Urinary bladder (tissue), 4 donors: Measurements from ENCODE around the gene OR10A4. TPM values are rescaled to one million over a fixed set of nuclear protein-coding genes. Genes with fewer than 3 reads are reported as not detected.
"Not testable (repeated sequence)": the region's sequence is repeated elsewhere in the genome, so short reads cannot be mapped to it uniquely, and the experiment has no call there.

ENCODE experiments used
- DNase-seq: peaks from one replicate; pipeline ENCODE4 v3.0.0-alpha.2; 2015; ENCODE audit errors: extremely low spot score
- H3K27ac ChIP-seq: one replicate; pipeline ENCODE4 v1.5.1; 2013; ENCODE audit warnings: low read depth, mild to moderate bottlenecking, moderate library complexity
- H3K36me3 ChIP-seq: one replicate; pipeline ENCODE4 v1.6.1; 2013; ENCODE audit warnings: mild to moderate bottlenecking, moderate library complexity; ENCODE audit not compliant: insufficient read depth
- H3K4me1 ChIP-seq: one replicate; pipeline ENCODE4 v1.6.1; 2013; ENCODE audit warnings: mild to moderate bottlenecking, moderate library complexity; ENCODE audit not compliant: insufficient read depth
- H3K4me3 ChIP-seq: one replicate; pipeline ENCODE4 v1.5.1; 2013; ENCODE audit warnings: low read depth, low read length
- WGBS: extraction: QIAGEN DNeasy Blood & Tissue Kit; methylation state at CpG from one replicate; pipeline ENCODE4 v1.1.7; 2013; 5-methylcytosine and 5-hydroxymethylcytosine counted together
- polyA plus RNA-seq: library from polyadenylated mRNA; stranded (reverse); fragments of 200-250 nt; gene quantifications from one replicate; pipeline ENCODE4 v1.2.3, GENCODE V29; 2013
- total RNA-seq: library from RNA; depleted of rRNA; stranded (reverse); fragments of >200 nt; gene quantifications from one replicate; pipeline ENCODE4 v1.2.3, GENCODE V29; 2014
- donor health status: healthy with polysubstance abuse.
- donor health status: healthy.

OR10A4 gene
- total and polyA plus RNA-seq, 2 donors: not detected

GRCh38 chr11:6875761-6876160 is 664 bp upstream of the OR10A4 start:
- Histone ChIP-seq H3K4me3 (no peak overlapping the region), H3K27ac (no peak overlapping the region), H3K36me3 (no peaks in the 10 kb centered on the region), H3K4me1 (no peaks in the 10 kb centered on the region)
- DNase-seq: no peak
- 82% methylated on average over 2 of the region's 2 CpGs for WGBS

GRCh38 chr11:6876914-6877313 is 489 bp downstream of the OR10A4 start:
- 87% methylated on average over 3 of the region's 3 CpGs for WGBS
- H3K36me3 ChIP-seq: no peaks in the 10 kb centered on the region
- H3K4me3 ChIP-seq: no peak overlapping the region

GRCh38 chr11:6882751-6883150 is 6.3 kb downstream of the OR10A4 start:
- DNase-seq: no peak
- Histone ChIP-seq H3K27ac (no peak overlapping the region), H3K4me3 (no peak overlapping the region), H3K4me1 (no peaks in the 10 kb centered on the region), H3K36me3 (no peaks in the 10 kb centered on the region)

More at GRCh38 chr11:6876914-6877313, 489 bp downstream of the OR10A4 start:
- no peaks in the 10 kb centered on the region for H3K4me1 ChIP-seq
- H3K27ac ChIP-seq: no peak overlapping the region
- DNase-seq: no peak

- not testable (repeated sequence) for H3K36me3 ChIP-seq, H3K27ac ChIP-seq, DNase-seq, H3K4me1 ChIP-seq, H3K4me3 ChIP-seq
- WGBS: 91% methylated on average over 5 of the region's 5 CpGs
Observed at GRCh38 chr11:6887711-6888110, 11.3 kb downstream of the OR10A4 start.

GRCh38 chr11:6888830-6889229 is 12.4 kb downstream of the OR10A4 start:
- Histone ChIP-seq H3K27ac (no peak overlapping the region), H3K36me3 (no peaks in the 10 kb centered on the region), H3K4me1 (no peaks in the 10 kb centered on the region), H3K4me3 (no peak overlapping the region)
- DNase-seq: no peak
- WGBS: 86% methylated on average over 4 of the region's 4 CpGs

GRCh38 chr11:6889835-6890234 is 13.4 kb downstream of the OR10A4 start:
- Histone ChIP-seq H3K36me3 (no peaks in the 10 kb centered on the region), H3K27ac (no peak overlapping the region), H3K4me3 (no peak overlapping the region), H3K4me1 (no peaks in the 10 kb centered on the region)
- no peak for DNase-seq
- WGBS: 90% methylated on average over 1 of the region's 1 CpG

GRCh38 chr11:6892400-6892799 is 16.0 kb downstream of the OR10A4 start, which contains the start of gene OR2D2:
Gene OR2D2 (minus strand): TSS chr11:6892500. CDS start chr11:6892500, 0 bp downstream.
- Histone ChIP-seq H3K36me3 (no peaks in the 10 kb centered on the region), H3K4me3 (no peak within 1 kb of the TSS), H3K4me1 (no peaks in the 10 kb centered on the region), H3K27ac (no peak within 1 kb of the TSS)
- DNase-seq: no peak
- 85% methylated on average over 2 of the region's 2 CpGs for WGBS

- H3K4me1 ChIP-seq: no peaks in the 10 kb centered on the region
- no peak overlapping the region for H3K4me3 ChIP-seq
- DNase-seq: no peak
- H3K36me3 ChIP-seq: no peaks in the 10 kb centered on the region
- no peak overlapping the region for H3K27ac ChIP-seq
Observed at GRCh38 chr11:6894097-6894496, 17.7 kb downstream of the OR10A4 start.

GRCh38 chr11:6895010-6895409 is 18.6 kb downstream of the OR10A4 start:
- H3K27ac ChIP-seq: no peak overlapping the region

GRCh38 chr11:6898911-6899310 is 22.5 kb downstream of the OR10A4 start:
- no peak for DNase-seq
- H3K4me3 ChIP-seq: no peak overlapping the region
- H3K36me3 ChIP-seq: no peaks in the 10 kb centered on the region
- H3K4me1 ChIP-seq: no peaks in the 10 kb centered on the region
- no peak overlapping the region for H3K27ac ChIP-seq
- 67% methylated on average over 1 of the region's 1 CpG for WGBS

More at GRCh38 chr11:6895010-6895409, 18.6 kb downstream of the OR10A4 start:
- Histone ChIP-seq H3K4me1 (no peaks in the 10 kb centered on the region), H3K4me3 (no peak overlapping the region), H3K36me3 (no peaks in the 10 kb centered on the region)
- no peak for DNase-seq

GRCh38 chr11:6900327-6900999 is 24.0 kb downstream of the OR10A4 start:
- DNase-seq: no peak
- H3K27ac ChIP-seq: no peak overlapping the region
- WGBS: 57% methylated on average over 2 of the region's 2 CpGs
- no peaks in the 10 kb centered on the region for H3K36me3 ChIP-seq
- no peaks in the 10 kb centered on the region for H3K4me1 ChIP-seq
- no peak overlapping the region for H3K4me3 ChIP-seq

- 92% methylated on average over 13 of the region's 13 CpGs for WGBS
Observed at GRCh38 chr11:6904804-6905203, 28.4 kb downstream of the OR10A4 start.

GRCh38 chr11:6911378-6911777 is 35.0 kb downstream of the OR10A4 start:
- no peak for DNase-seq
- no peaks in the 10 kb centered on the region for H3K4me1 ChIP-seq
- H3K4me3 ChIP-seq: no peak overlapping the region
- no peaks in the 10 kb centered on the region for H3K36me3 ChIP-seq
- WGBS: 95% methylated on average over 3 of the region's 3 CpGs
- H3K27ac ChIP-seq: no peak overlapping the region

More at GRCh38 chr11:6904804-6905203, 28.4 kb downstream of the OR10A4 start:
- not testable (repeated sequence) for H3K36me3 ChIP-seq, H3K4me1 ChIP-seq, H3K4me3 ChIP-seq, H3K27ac ChIP-seq, DNase-seq

- no peaks in the 10 kb centered on the region for H3K4me1 ChIP-seq
- no peak overlapping the region for H3K4me3 ChIP-seq
- H3K27ac ChIP-seq: no peak overlapping the region
- WGBS: 36% methylated on average over 3 of the region's 3 CpGs
- H3K36me3 ChIP-seq: no peaks in the 10 kb centered on the region
- DNase-seq: no peak
Observed at GRCh38 chr11:6911948-6912347, 35.5 kb downstream of the OR10A4 start.

- Histone ChIP-seq H3K36me3 (no peaks in the 10 kb centered on the region), H3K4me1 (no peaks in the 10 kb centered on the region), H3K4me3 (no peak overlapping the region), H3K27ac (no peak overlapping the region)
- 53% methylated on average over 2 of the region's 2 CpGs for WGBS
- no peak for DNase-seq
Observed at GRCh38 chr11:6919698-6920097, 43.3 kb downstream of the OR10A4 start.
